ENCODE measurements around the gene RTN4.

The RTN4 gene

GRCh38 chr2:54947646-54948045, 102.6 kb downstream of the RTN4 start:
- TF ChIP-seq RAD21 (IDR thresholded peaks at IDR 0.05; ENCODE audit: low read depth), result no peak
- TF ChIP-seq MAX (IDR thresholded peaks at IDR 0.05), result no peak
- TF ChIP-seq REST (IDR thresholded peaks at IDR 0.05; ENCODE audit: low read depth), result no peak
- no peak for TF ChIP-seq FOXM1 (IDR thresholded peaks at IDR 0.05; ENCODE audit: borderline replicate concordance, low read depth)
- no peak for TF ChIP-seq USF1 (IDR thresholded peaks at IDR 0.05)
- TF ChIP-seq EP300 (IDR thresholded peaks at IDR 0.05; ENCODE audit: borderline replicate concordance), result no peak
- TF ChIP-seq CREB1 (IDR thresholded peaks at IDR 0.05; ENCODE audit: low read depth), result no peak
- no peak for TF ChIP-seq ZBTB7A (IDR thresholded peaks at IDR 0.05; ENCODE audit: low read depth)
- TF ChIP-seq EGR1 (IDR thresholded peaks at IDR 0.05), result no peak
- TF ChIP-seq NFIC (IDR thresholded peaks at IDR 0.05), result no peak

- TF ChIP-seq CEBPB (IDR thresholded peaks at IDR 0.05) (no peak), TEAD4 (IDR thresholded peaks at IDR 0.05) (no peak), TAF1 (IDR thresholded peaks at IDR 0.05; ENCODE audit: low read depth) (no peak), ZBTB7A (IDR thresholded peaks at IDR 0.05; ENCODE audit: low read depth) (no peak), NFIC (IDR thresholded peaks at IDR 0.05) (no peak), FOXM1 (IDR thresholded peaks at IDR 0.05; ENCODE audit: borderline replicate concordance, low read depth) (no peak), YY1 (IDR thresholded peaks at IDR 0.05; ENCODE audit: low read depth) (no peak), RAD21 (IDR thresholded peaks at IDR 0.05; ENCODE audit: low read depth) (no peak), MAX (IDR thresholded peaks at IDR 0.05) (no peak), EP300 (IDR thresholded peaks at IDR 0.05; ENCODE audit: borderline replicate concordance) (no peak), EGR1 (IDR thresholded peaks at IDR 0.05) (no peak), REST (IDR thresholded peaks at IDR 0.05; ENCODE audit: low read depth) (no peak), USF1 (IDR thresholded peaks at IDR 0.05) (no peak), TCF12 (IDR thresholded peaks at IDR 0.05; ENCODE audit: low read depth) (no peak), CREB1 (IDR thresholded peaks at IDR 0.05; ENCODE audit: low read depth) (no peak)
Observed at GRCh38 chr2:54947136-54947535, 103.1 kb downstream of the RTN4 start.

GRCh38 chr2:54946220-54946805, 103.9 kb downstream of the RTN4 start:
- no peak for TF ChIP-seq USF1 (IDR thresholded peaks at IDR 0.05)
- no peak for TF ChIP-seq ZBTB7A (IDR thresholded peaks at IDR 0.05; ENCODE audit: low read depth)
- no peak for TF ChIP-seq TCF12 (IDR thresholded peaks at IDR 0.05; ENCODE audit: low read depth)
- no peak for TF ChIP-seq CREB1 (IDR thresholded peaks at IDR 0.05; ENCODE audit: low read depth)
- no peak for TF ChIP-seq NFIC (IDR thresholded peaks at IDR 0.05)
- no peak for TF ChIP-seq EGR1 (IDR thresholded peaks at IDR 0.05)
- TF ChIP-seq TEAD4 (IDR thresholded peaks at IDR 0.05), result no peak

GRCh38 chr2:54945391-54946219, 104.6 kb downstream of the RTN4 start:
- TF ChIP-seq USF1 (IDR thresholded peaks at IDR 0.05) (no peak), REST (IDR thresholded peaks at IDR 0.05; ENCODE audit: low read depth) (no peak)
